OCI-LY1 (cell line): ENCODE measurements around the gene HIP1R.
A peak's percentile ranks its signal among the peaks of the same experiment; 100 is the strongest.

ENCODE experiments used
- H2AFZ ChIP-seq: fragments of 200-600 bp; sonication (generic), shearing (Covaris generic); 2 replicates; pipeline ENCODE4 v1.6.0; 2014; ENCODE audit warnings: antibody characterized with exemption, mild to moderate bottlenecking, low read length
- H3F3A ChIP-seq: fragments of 200-600 bp; sonication (generic), shearing (Covaris generic); 2 replicates; pipeline ENCODE4 v1.6.0; 2014; ENCODE audit warnings: mild to moderate bottlenecking, antibody characterized with exemption, low read length, moderate library complexity; ENCODE audit not compliant: insufficient read depth
- H3K27ac ChIP-seq: fragments of 200-600 bp; sonication (generic); 2 replicates; pipeline ENCODE4 v1.5.1; 2014; ENCODE audit warnings: low read length, mixed run types, mild to moderate bottlenecking, low read depth; ENCODE audit not compliant: poor library complexity, severe bottlenecking
- H3K27me3 ChIP-seq: fragments of 200-600 bp; sonication (generic); 2 replicates; pipeline ENCODE4 v1.6.0; 2014; ENCODE audit warnings: antibody characterized with exemption, mild to moderate bottlenecking, low read length, moderate library complexity; ENCODE audit not compliant: insufficient read depth
- H3K36me3 ChIP-seq: fragments of 200-600 bp; sonication (generic); 2 replicates; pipeline ENCODE4 v1.6.1; 2014; ENCODE audit warnings: mild to moderate bottlenecking, antibody characterized with exemption, low read length, moderate library complexity, mixed read lengths; ENCODE audit not compliant: insufficient read depth
- H3K4me1 ChIP-seq: fragments of 200-600 bp; sonication (generic); 2 replicates; pipeline ENCODE4 v1.5.1; 2014; ENCODE audit warnings: mild to moderate bottlenecking, low read length, moderate library complexity; ENCODE audit not compliant: insufficient read depth, severe bottlenecking
- H3K4me2 ChIP-seq: fragments of 200-600 bp; sonication (generic), shearing (Covaris generic); 2 replicates; pipeline ENCODE4 v1.6.1; 2014; ENCODE audit warnings: low read length
- H3K4me3 ChIP-seq: fragments of 200-600 bp; sonication (generic); 2 replicates; pipeline ENCODE4 v1.5.1; 2014; ENCODE audit warnings: low read length, low read depth, mild to moderate bottlenecking, mixed read lengths; ENCODE audit not compliant: poor library complexity, severe bottlenecking
- H3K79me2 ChIP-seq: fragments of 200-600 bp; shearing (Covaris generic); 2 replicates; pipeline ENCODE4 v1.6.1; 2016; ENCODE audit warnings: mixed run types, low read length, mixed read lengths; ENCODE audit not compliant: insufficient read depth
- H3K9ac ChIP-seq: fragments of 200-600 bp; sonication (generic), shearing (Covaris generic); 2 replicates; pipeline ENCODE4 v1.6.1; 2014; ENCODE audit warnings: mild to moderate bottlenecking, low read length, mixed read lengths
- H3K9me2 ChIP-seq: fragments of 200-600 bp; sonication (generic), shearing (Covaris generic); 2 replicates; pipeline ENCODE4 v1.6.1; 2014; ENCODE audit warnings: low read depth, mild to moderate bottlenecking, low read length, mixed read lengths
- H3K9me3 ChIP-seq: fragments of 200-600 bp; shearing (Covaris generic); 2 replicates; pipeline ENCODE4 v1.6.1; 2014; ENCODE audit warnings: low read length, mixed read lengths
- H4K20me1 ChIP-seq: fragments of 200-600 bp; sonication (generic), shearing (Covaris generic); 2 replicates; pipeline ENCODE4 v1.6.0; 2016; ENCODE audit warnings: mild to moderate bottlenecking, low read length; ENCODE audit not compliant: insufficient read depth
- CTCF ChIP-seq: fragments of 200-600 bp; sonication (generic), shearing (Covaris generic); IDR thresholded peaks from 2 replicates; pipeline ENCODE4 v1.5.1; 2017; ENCODE audit warnings: mild to moderate bottlenecking, antibody characterized with exemption, low read length, moderate library complexity, mixed read lengths
- EZH2 ChIP-seq: fragments of 200-600 bp; sonication (generic), shearing (Covaris generic); IDR thresholded peaks from 2 replicates; pipeline ENCODE4 v1.8.0; 2017; ENCODE audit warnings: borderline replicate concordance, mixed run types, mild to moderate bottlenecking, antibody characterized with exemption, low read length, moderate library complexity, mixed read lengths

Gene HIP1R

DNA sequence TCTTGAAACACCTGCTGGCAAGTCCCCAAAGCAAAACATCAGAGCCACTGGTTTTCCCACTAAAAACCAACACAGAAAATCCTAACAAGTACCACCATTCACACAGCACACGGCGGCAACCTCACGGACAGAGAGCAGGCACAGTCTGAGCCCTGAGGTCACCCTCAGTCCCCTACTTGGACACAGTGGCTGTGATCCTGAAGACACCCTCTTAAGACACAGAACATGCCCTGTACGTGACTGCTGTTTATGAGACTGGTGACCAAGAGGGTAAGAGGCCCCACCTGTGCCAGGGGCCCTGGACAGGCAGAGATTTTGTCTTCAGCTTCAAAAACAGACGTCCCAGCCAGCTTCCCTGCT lies 29.6 kb downstream of the HIP1R start:
- no peaks in the 10 kb centered on the region for H3K9me3 ChIP-seq
- H3K9me2 ChIP-seq: no peaks in the 10 kb centered on the region
- peaks cover 7% of the 10 kb centered on the region; the same call in 1 of the 2 replicates for H3K27me3 ChIP-seq
- H3K79me2 ChIP-seq: no peaks in the 10 kb centered on the region
- H3K9ac ChIP-seq: no peak overlapping the region
- H3K4me2 ChIP-seq: no peak overlapping the region
- H3K27ac ChIP-seq: no peak overlapping the region
- peaks cover 17% of the 10 kb centered on the region for H3K36me3 ChIP-seq
- no peak overlapping the region for H2AFZ ChIP-seq
- no peak overlapping the region for H3K4me3 ChIP-seq
- no peaks in the 10 kb centered on the region for H3K4me1 ChIP-seq
- no peaks in the 10 kb centered on the region for H4K20me1 ChIP-seq
- TF ChIP-seq CTCF: no peak
- no peak for TF ChIP-seq EZH2
- no peaks in the 10 kb centered on the region for H3F3A ChIP-seq

DNA sequence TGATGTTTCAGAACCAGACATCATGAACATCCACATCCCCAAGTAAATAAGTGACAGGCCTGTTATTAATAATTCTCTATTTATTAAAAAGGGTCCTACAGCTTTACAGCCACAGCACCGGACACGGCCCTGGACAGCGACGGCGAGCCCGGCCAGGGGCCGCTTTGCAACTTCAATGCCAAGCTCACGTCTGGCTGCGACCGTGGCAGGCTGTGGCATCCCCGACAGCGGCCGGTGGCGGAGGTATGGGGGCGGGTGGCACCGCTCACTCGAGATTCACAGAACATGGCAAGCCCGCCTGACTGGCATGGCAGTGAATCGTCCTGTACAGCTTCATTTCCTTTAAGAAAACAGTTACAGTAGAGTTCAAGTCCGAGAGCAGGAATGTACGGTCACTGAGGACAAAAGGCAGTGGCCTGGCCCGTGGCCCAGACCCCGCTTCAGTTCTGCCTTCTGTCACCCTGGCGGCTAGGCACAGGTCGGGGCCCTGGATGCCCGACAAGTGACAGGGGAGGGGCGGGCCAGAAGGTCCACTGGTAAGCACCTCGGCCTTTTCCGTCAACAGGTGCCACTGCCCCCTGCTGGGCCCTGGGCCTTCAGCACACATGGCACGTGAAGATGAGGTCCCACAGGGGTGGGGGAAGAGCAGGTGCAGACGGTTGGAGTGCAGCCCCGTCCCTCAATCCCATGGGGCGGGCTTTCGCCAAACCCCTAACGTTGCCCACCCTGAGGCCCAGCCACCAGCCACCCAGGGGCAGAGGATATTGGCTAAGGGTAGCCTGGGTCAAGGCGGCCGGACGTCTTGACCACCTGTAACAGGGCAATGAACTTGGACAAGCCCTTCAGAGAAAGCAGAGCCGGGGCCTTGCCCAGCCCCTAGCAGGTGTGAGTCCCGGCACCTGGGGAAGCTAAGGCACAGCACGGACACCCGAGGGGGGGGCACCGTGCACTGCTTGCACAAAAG lies 30.3 kb downstream of the HIP1R start:
- H3K27ac ChIP-seq: no peak overlapping the region
- H3K4me3 ChIP-seq: no peak overlapping the region
- no peak overlapping the region for H3K9ac ChIP-seq
- no peak overlapping the region for H2AFZ ChIP-seq
- no peaks in the 10 kb centered on the region for H4K20me1 ChIP-seq
- H3K79me2 ChIP-seq: no peaks in the 10 kb centered on the region
- peak; percentile 59 for TF ChIP-seq CTCF
- TF ChIP-seq EZH2: no peak
- H3K36me3 ChIP-seq: peaks cover 15% of the 10 kb centered on the region
- H3K4me1 ChIP-seq: no peaks in the 10 kb centered on the region
- H3K9me2 ChIP-seq: no peaks in the 10 kb centered on the region
- no peak overlapping the region for H3K4me2 ChIP-seq
- H3F3A ChIP-seq: no peaks in the 10 kb centered on the region
- no peaks in the 10 kb centered on the region for H3K9me3 ChIP-seq
- peaks cover 7% of the 10 kb centered on the region; the same call in 1 of the 2 replicates for H3K27me3 ChIP-seq

GRCh38 chr12:122866379-122866778 lies 31.1 kb downstream of the HIP1R start:
- H3K4me1 ChIP-seq: peaks cover under 1% of the 10 kb centered on the region
- H3K36me3 ChIP-seq: peaks cover 7% of the 10 kb centered on the region
- H3K27me3 ChIP-seq: peaks cover 13% of the 10 kb centered on the region; the same call in 1 of the 2 replicates
- H3K27ac ChIP-seq: no peak overlapping the region
- no peaks in the 10 kb centered on the region for H4K20me1 ChIP-seq
- TF ChIP-seq EZH2 (no peak), CTCF (no peak)
- H3K4me2 ChIP-seq: no peak overlapping the region
- H3K9me2 ChIP-seq: no peaks in the 10 kb centered on the region
- no peaks in the 10 kb centered on the region for H3F3A ChIP-seq
- no peak overlapping the region for H3K9ac ChIP-seq
- no peak overlapping the region for H3K4me3 ChIP-seq
- no peaks in the 10 kb centered on the region for H3K79me2 ChIP-seq
- H2AFZ ChIP-seq: no peak overlapping the region
- no peaks in the 10 kb centered on the region for H3K9me3 ChIP-seq
